Measurements from ENCODE around the gene GAREM1. TPM values are rescaled to one million over a fixed set of nuclear protein-coding genes. Genes with fewer than 3 reads are reported as not detected.

Gene GAREM1
- total RNA-seq, 2 donors from 2014 or later: 12.7 to 19.0 TPM

DNA sequence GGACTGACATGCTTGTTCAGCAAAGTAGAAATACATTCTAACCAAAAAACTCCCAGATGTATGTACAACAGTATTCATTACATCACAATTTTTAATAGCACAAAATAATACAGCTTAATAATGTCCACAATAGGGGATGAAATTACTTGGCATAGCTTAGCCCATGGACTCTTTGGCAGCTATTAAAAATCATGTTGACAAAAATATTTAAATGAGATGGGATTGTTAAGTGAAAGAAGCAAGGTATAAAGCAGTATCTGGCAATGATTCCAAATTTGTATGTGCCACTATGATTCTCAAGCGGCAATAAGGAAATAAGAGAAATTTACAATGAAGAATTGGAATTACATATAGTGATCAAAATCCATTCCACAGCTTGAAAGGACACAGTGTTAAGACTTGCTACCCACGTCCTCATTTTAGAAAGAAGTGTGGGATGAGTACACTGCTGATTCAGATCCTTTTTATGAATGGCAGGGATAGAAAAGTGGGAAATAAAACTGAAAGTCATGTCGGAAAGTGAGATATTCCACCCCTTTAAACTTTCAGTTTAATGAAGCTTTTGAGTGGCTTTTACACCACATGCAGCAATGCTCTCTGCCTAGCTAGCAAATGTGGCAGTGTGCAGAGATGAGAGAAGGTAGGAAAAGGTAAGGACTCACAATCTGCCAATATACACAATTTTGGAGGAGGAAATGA lies 2.4 kb downstream of the GAREM1 start:
- intact Hi-C loops (cut with DNase I): loop anchor here in 1 of 2 donors (10.0 kb wide), 1 partner anchor 83 kb away; no protein-coding TSS in a partner anchor

DNA sequence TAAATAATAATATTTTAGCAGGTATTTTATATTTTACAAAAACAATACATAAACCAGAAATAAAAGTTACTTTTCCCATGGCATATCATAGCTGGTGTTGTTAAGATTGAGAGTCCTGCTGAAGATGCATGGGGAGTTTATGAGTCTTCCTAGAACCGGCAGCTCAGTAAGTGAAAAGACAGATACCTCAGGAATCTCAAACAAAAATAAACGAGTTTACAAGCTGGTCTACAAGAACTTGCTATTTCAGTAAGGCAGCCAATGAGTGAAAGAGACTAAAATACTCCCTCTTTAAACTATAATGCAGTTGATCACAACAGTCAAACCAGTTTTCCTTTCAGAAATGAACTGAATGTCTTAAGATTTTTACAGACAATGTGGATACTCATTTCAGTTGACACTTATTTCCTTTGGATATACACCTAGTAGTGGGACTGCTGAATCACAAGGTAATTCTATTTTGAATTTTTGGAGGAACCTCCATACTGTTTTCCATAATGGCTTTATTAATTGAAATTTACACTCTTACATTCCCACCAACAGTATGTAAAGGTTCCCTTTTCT lies 8.9 kb downstream of the GAREM1 start:
- intact Hi-C loops (cut with DNase I): loop anchor here in 1 of 2 donors (10.0 kb wide), 1 partner anchor 77 kb away; no protein-coding TSS in a partner anchor
- no peak for ATAC-seq
- DNase-seq: no peak

More for the DNA sequence above, 2.4 kb downstream of the GAREM1 start:
- no peak for ATAC-seq
- no peak for DNase-seq

DNA sequence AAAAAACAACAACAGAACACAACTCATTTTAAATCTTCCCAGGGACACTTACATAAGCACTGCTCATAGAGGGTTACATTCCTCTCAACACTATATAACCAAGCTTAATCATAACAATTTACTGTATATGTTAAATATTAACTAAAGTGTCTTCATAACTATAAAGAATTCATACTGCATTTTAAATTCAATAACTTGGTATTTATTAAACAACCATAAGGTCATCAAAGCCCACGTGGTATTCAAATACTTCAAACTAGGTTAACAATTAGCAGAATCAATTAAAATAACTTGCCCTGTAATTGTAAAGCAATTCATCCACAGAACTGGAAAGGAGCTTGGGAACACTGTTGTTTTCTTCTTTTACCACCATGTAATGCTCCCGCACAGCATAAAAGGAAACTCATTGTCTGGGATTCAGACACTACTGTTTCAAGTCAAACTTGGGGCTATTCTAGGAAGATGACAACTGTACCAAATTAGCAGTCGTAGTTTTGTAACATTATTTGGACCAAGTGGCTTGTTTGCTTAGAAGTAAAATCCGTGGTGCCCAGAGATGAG lies 10.4 kb downstream of the GAREM1 start:
- ATAC-seq (peak in 1 of 2 donors; percentile 35), DNase-seq (no peak)
- intact Hi-C loops (cut with DNase I): loop anchor here in 1 of 2 donors (10.0 kb wide), 1 partner anchor 75 kb away; no protein-coding TSS in a partner anchor

DNA sequence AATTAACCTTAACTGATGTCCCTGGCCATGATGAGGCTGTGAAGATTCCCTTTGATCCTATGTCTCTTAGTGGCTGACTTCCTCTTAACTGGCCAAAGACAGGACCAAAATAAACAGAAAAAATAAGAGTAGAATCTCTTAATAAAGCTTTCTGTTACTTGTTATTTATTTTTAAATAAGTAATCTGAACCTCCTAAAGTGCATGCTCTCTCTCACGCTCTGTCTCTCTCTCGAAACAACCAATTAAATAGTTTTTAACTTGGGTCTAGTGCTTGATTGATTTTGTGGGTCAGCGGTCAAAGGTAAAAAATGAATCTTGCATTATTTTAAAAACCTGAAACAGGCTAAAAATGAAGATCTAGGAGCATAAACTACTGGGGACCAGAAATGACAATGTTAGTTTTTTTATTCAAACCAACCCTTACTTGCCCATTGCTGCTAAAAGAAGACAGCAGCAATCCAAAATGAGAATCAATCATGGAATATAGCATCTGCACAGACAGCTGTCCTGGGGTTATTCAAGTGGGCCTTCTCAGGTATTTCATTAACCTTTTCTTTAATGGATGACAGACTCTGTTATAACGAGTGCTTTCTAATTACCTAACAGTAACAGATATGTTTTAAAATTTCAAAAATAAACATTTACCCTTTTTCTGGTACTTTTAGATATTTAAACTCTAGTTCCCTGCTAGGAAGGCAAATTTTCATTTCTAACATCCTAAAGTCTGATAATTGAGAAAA lies 11.2 kb downstream of the GAREM1 start:
- intact Hi-C loops (cut with DNase I): loop anchor here in 1 of 2 donors (10.0 kb wide), 1 partner anchor 75 kb away; no protein-coding TSS in a partner anchor
- DNase-seq (no peak), ATAC-seq (no peak)

DNA sequence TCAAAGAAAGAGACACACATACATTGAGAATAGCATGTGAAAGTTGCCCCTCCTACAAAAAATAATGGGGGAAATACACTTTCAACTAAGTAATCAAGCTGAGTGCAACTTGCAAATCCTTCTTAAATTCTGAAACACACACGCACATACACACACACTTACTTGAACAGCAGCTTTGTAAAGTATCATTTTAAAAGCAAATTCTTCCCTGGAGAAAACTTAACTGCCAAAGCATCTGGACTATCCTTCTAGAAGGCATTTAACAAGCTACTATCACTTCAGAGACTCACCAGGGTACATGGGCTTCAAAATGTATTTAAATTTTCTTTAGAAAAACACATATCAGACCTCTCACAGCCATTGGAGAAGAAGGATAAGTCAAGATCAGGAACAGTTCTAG lies 15.3 kb downstream of the GAREM1 start:
- DNase-seq (no peak), ATAC-seq (no peak)
- intact Hi-C loops (cut with DNase I): no loop called here

DNA sequence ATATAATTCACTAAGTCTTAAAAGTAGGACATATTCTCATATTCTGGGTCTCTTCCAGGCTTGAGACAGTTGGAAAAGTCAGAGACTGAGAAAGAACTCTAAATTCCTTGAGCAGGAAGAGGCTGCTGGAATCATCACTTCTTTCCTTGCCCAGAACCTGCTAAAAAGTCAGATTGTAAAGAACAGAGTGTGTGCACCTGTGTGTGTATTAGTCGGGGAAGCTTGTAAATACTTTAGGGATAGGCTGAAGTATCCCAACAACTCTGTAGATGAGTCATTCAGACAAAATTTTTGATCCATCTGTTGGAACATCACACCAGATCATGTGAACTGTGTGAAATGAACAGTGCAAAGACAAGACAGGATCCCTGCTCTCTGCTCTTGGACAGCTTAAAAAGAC lies 16.1 kb downstream of the GAREM1 start:
- DNase-seq (no peak), ATAC-seq (peak in 1 of 2 donors; percentile 80)
- intact Hi-C loops (cut with DNase I): no loop called here

DNA sequence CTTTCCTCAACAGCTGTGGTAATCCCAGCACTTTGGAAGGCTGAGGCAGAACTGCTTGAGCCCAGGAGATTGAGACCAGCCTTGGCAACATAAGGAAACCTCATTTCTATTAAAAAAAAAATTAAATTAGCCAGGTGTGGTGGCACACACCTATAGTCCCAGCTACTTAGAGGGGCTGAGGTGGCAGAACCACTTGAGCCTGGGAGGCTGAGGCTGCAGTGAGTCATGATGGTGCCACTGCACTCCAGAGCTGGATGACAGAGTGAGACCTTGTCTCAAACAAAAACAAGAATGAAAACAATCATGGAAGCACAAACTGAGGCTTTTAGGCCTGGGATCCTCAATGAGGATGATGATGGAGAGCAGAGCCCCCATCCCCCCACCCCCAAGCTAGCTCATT lies 19.8 kb downstream of the GAREM1 start:
- DNase-seq (no peak), ATAC-seq (peak in 1 of 2 donors; percentile 62)
- intact Hi-C loops (cut with DNase I): no loop called here

DNA sequence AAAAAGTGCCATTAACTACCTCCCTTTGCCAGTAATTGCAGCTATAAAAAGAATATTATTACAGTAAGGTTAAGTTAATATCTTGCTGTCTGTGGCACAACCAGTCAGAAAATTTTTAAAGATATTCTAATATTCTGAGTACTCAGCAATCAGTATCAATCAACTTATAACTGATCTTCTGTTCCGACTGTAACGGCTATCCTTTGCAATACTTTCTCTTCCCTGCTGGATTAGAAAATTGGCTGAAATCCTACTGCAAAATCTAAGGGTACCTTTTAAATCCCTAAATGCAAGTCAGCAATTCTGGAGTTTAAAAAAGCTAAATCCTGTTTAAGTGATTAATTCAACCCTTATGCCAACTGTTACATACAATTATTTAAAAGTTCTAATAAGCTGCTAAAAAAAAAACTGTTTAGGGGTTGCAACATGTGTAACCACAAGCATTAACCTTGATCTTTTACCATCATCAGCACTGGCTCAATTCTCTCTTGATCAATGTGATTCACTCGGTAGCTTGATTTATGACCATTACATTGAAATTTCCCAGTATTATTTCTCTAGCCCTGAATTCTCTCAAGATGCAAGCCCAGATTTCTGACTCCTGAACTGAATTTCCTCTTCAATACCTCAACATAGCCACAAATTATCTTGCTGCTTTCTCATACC lies 20.5 kb downstream of the GAREM1 start:
- no peak for ATAC-seq

DNA sequence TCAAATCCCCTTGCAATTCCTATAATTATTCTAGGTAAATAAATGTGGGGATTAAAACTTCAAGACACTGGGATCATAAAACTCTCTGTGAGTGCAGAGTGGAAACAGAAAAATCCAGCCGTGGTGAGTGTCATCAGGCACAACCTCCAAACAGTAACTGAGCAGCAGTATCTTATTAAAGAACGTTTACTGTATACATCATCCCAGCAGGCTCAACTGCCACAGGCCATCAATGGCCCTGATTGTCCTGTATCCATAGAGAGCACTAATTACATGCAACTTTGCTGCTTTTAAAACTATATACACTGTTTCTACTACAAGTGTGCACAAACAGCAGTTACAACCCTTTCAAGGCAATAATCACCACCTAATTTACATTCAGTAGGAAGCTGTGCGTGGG lies 23.9 kb downstream of the GAREM1 start:
- ATAC-seq: no peak
- no peak for DNase-seq
- intact Hi-C loops (cut with DNase I): no loop called here

More for the DNA sequence above, 20.5 kb downstream of the GAREM1 start:
- no peak for DNase-seq
- intact Hi-C loops (cut with DNase I): no loop called here

DNA sequence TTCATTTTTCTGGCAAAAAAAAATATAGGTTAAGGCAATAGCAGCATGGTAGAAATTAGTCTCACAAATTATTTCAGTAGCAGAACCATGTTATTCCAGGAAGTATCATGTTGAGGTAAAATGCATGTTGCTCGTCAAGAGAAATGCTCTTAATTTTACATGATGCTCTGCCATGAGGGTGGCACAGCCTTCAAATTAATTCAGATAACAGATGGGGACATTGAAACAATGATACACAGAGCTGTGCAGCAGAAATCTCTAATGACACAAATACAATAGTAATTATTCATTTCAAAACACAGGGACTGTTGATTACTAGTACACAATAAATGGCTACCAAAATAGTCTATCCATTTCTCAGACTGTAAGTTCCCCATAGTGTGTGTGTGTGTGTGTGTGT lies 24.8 kb downstream of the GAREM1 start:
- intact Hi-C loops (cut with DNase I): no loop called here
- DNase-seq (no peak), ATAC-seq (no peak)

DNA sequence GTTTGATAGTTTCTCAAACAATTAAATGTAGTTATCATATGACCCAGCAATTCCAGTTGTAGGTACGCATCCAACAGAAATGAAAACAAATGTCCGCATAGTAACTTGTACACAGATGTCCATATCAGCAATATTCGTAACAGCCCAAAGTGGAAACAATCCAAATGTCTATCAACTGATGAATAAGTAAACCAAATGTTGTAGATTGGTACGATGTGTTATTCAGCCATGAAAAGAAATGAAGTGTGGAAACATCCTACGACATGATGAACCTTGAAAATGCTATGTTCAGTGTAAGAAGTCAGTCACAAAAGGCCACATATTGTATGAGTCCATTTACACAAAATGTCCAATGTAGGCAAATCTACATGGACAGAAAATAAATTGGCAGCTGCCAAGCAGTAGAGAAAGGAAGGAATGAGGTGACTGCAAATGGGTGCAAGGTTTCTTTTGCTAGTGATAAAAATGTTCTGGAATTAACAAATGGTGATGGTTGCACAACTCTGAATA lies 26.9 kb downstream of the GAREM1 start:
- DNase-seq (no peak), ATAC-seq (no peak)
- intact Hi-C loops (cut with DNase I): no loop called here

DNA sequence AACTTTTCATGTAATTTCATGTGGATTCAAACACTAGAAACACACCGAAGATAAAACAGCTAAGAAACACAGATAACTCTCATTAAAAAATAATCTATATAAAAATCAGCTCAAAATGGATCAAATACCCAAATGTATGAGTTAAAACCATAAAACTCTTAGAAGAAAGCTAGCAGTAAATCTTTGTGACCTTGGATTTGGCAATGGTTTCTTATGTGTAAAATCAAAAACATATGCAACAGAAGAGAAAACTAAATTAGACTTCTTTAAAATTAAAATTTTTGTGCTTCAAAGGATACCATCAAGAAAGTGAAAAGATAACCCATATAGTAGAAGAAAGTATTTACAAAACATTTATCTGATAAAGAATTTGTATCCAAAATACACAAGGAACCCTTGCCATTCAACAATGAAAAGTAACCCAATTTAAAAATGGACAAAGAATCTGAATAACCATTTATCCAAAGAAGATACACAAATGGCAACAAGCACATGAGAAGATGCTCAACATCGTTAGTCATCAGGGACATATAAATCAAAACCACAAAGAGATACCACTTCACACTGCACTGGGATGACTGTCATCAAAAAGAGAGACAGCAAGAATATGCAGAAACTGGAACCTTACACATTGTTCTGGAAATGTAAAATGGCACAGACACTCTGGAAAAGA lies 27.5 kb downstream of the GAREM1 start:
- intact Hi-C loops (cut with DNase I): no loop called here
- DNase-seq (no peak), ATAC-seq (peak in 1 of 2 donors; percentile 18)

DNA sequence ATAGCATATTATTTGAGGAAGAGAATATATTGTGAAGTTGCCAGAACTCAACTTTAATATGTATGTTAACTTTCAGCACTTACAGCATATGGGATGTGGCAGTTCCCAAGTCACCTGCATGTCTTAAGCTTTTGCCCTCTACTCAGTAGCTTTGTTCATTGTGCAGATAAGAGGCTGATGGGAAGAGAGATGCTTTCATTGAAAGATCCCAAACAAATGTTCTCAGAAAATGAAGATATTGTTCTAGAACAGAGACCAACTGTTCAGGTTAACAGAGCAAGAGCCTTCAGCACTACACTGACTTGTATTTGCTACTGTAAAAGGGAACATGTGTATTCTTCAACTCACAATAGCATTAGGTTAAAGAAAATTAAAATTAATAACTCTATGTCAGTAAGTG lies 28.1 kb downstream of the GAREM1 start:
- intact Hi-C loops (cut with DNase I): no loop called here
- DNase-seq (no peak), ATAC-seq (no peak)

DNA sequence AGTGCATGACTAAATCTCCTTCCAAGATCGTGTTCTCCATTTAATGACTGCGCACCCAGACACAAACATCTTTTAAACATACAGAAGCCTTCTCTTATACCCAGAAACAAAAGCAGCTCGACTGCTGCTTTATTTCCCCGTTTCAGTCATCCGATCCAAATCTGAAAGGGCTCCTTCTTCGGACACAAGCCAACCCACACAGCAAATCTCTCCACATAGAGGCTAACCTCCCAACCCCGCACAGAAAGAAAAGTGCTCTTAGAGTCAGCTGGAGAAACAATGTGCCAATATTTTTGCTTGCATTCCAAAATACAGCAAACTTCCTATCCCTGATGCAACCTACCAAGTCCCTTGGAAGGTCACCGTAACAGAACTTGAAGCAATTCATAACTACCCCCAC lies 29.1 kb downstream of the GAREM1 start:
- intact Hi-C loops (cut with DNase I): no loop called here
- DNase-seq (no peak), ATAC-seq (no peak)

DNA sequence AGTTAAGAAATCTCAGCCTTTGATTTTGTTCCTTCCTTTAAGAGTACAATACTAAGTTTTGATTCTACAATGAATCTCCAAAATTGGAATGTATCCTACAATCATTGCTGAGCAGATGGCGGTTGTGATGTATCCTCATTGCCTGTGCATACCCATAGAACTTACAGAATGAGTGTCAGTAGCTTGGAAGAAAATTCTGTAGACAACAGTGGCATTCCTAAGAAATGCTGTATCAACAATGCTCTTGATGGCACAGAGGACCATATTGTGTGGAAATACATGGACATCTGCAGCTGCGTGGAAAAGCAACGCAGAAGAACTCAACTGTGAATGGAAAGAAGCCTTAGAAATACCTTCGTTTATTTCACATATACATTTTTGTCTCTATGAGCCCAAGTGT lies 30.2 kb downstream of the GAREM1 start:
- DNase-seq (no peak), ATAC-seq (no peak)
- intact Hi-C loops (cut with DNase I): no loop called here

DNA sequence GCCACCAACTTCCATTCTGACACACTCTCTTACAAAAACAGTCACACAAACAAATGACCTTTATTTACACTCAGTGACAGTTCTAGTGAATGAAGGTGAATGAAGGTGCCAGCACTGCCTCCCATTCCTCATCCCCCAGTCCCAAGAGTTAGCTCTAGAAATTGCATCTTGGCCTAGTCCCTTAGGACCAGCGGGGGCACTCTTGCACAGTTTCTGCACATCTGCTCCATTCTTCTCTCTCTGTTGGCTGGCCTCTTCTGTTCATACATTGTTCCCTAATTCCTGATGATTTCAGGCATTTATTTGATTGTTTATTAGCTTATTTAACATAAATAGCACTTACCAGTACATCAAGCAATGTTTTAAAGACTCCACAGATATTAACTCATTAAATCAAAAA lies 30.9 kb downstream of the GAREM1 start:
- ATAC-seq (no peak), DNase-seq (no peak)
- intact Hi-C loops (cut with DNase I): no loop called here

DNA sequence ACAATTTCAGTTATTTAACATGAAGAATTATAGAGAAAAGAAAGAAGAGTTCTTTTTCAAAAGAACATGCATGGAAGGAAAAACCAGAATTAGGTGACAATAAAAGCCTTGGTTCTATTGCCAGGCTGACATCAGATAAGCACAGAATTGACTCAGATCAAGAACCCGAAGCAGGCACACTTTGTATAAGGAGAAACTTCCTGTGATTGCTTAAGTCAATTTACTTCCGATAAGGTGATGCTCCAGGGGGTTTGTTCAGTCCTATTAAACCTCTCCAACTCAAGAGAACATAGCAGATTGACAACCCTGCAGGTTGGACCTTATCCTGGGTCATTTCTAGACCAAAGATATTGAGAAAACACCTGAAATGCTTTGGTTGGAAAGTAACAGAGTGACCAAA lies 31.4 kb downstream of the GAREM1 start:
- no peak for ATAC-seq
- intact Hi-C loops (cut with DNase I): no loop called here
- no peak for DNase-seq

DNA sequence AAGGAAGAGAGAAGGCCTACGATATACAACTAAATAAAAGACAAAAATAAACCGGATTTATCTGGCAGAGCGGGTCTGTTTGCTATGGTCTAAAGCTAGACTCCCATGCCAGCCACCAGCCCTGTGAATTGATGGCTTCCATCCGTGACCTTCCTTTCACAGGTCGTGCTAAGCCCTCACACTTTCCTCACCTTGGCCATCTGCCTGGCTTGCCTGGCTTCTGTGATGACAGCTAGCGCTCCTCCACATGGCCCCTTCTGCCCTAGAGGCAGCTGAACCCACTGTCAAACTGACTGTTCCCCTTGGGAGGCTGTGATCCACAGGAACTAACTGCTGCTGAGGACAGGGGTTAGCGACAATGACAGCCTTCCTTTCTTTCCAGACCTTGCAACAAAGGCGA lies 32.5 kb downstream of the GAREM1 start:
- ATAC-seq (peak; percentile 93 to 97), DNase-seq (peak; percentile 77)
- intact Hi-C loops (cut with DNase I): no loop called here
